Thymus (tissue), 14 donors: ENCODE data around the gene IL11. TPM values are rescaled to one million over a fixed set of nuclear protein-coding genes. Genes with fewer than 3 reads are reported as not detected.
A peak's percentile ranks its signal among the peaks of the same experiment; 100 is the strongest.
"Not testable (repeated sequence)": the region's sequence is repeated elsewhere in the genome, so short reads cannot be mapped to it uniquely, and the experiment has no call there.

Experiments used
- DNase-seq, 9 donors: peaks; one replicate each; pipeline ENCODE4 v3.0.0-alpha.2; 2013; ENCODE audit warnings: low spot score in 9 of 9, low read depth in 6 of 9, missing footprints in 1 of 9
- H3K27ac ChIP-seq, 2 donors: one replicate each; pipeline ENCODE4 v1.5.1; 2013; ENCODE audit warnings: control low read depth in 1 of 2, low read depth in 1 of 2, low read length in 1 of 2, mild to moderate bottlenecking in 1 of 2, moderate library complexity in 1 of 2
- H3K27me3 ChIP-seq, 2 donors: one replicate each; pipeline ENCODE4 v1.5.1; 2013; ENCODE audit warnings: low read length in 1 of 2; ENCODE audit not compliant: control insufficient read depth in 2 of 2, insufficient read depth in 1 of 2
- H3K36me3 ChIP-seq, 2 donors: one replicate each; pipeline ENCODE4 v1.5.1; 2013; ENCODE audit warnings: low read length in 1 of 2, mild to moderate bottlenecking in 1 of 2, moderate library complexity in 1 of 2; ENCODE audit not compliant: control insufficient read depth in 2 of 2, insufficient read depth in 2 of 2
- H3K4me1 ChIP-seq, 2 donors: one replicate each; pipeline ENCODE4 v1.5.1; 2013; ENCODE audit warnings: low read length in 2 of 2; ENCODE audit not compliant: control insufficient read depth in 2 of 2, insufficient read depth in 2 of 2
- H3K4me3 ChIP-seq, 2 donors: one replicate each; pipeline ENCODE4 v1.5.1; 2013; ENCODE audit warnings: low read length in 2 of 2, control low read depth in 1 of 2, mild to moderate bottlenecking in 1 of 2
- H3K9me3 ChIP-seq, 2 donors: one replicate each; pipeline ENCODE4 v1.5.1; 2013; ENCODE audit warnings: low read length in 1 of 2, mild to moderate bottlenecking in 1 of 2; ENCODE audit not compliant: control insufficient read depth in 2 of 2, insufficient read depth in 1 of 2
- WGBS: extraction: QIAGEN DNeasy Blood & Tissue Kit; methylation state at CpG from one replicate; pipeline ENCODE4 v1.1.7; 2013; 5-methylcytosine and 5-hydroxymethylcytosine counted together
- long read RNA-seq, 10 donors: transcript quantifications; one replicate each; lab custom pipeline, GENCODE V29; 2026
- polyA plus RNA-seq: library from polyadenylated mRNA; stranded (reverse); fragments of 200-250 nt; gene quantifications from one replicate; pipeline ENCODE4 v1.2.3, GENCODE V29; 2013
- total RNA-seq: library from RNA; stranded (reverse); fragments of 120-200 nt; gene quantifications from one replicate; pipeline ENCODE4 v1.2.4, GENCODE V29; 2013
- donor health status: healthy.

Gene IL11
- 0.38 TPM for total RNA-seq
- 1.5 TPM for polyA plus RNA-seq
- long read RNA-seq, donor 1, result 0 reads
- long read RNA-seq, donor 2, result 0 reads
- long read RNA-seq, donor 3, result 0 reads
- long read RNA-seq, donor 4, result 0 reads
- long read RNA-seq, donor 5, result 0 reads
- long read RNA-seq, donor 6, result 0 reads
- long read RNA-seq, donor 7, result 0 reads
- long read RNA-seq, donor 8, result 0 reads
- long read RNA-seq, donor 9, result 0 reads
- long read RNA-seq, donor 10, result 0 reads

GRCh38 chr19:55370305-55370988 lies at the start of gene IL11:
IL11 (minus strand) TSS chr19:55370463; CDS start chr19:55370310, 153 bp downstream.
- Histone ChIP-seq H3K36me3 (no peaks in the 10 kb centered on the region), H3K27me3 (peaks cover 47 to 97% of the 10 kb centered on the region in 2 donors), H3K27ac (no peak within 1 kb of the TSS), H3K4me1 (peaks cover 3 to 12% of the 10 kb centered on the region in 2 donors), H3K4me3 (peak within 1 kb of the TSS in 1 of 2 donors; percentile 34), H3K9me3 (no peaks in the 10 kb centered on the region)
- DNase-seq, result no peak
- WGBS, result 14% methylated on average over 32 of the region's 32 CpGs

GRCh38 chr19:55419624-55420236 lies 49.5 kb upstream of the IL11 start:
- peaks cover 40 to 44% of the 10 kb centered on the region in 2 donors for H3K4me1 ChIP-seq
- H3K27ac ChIP-seq, result no peak overlapping the region
- H3K36me3 ChIP-seq, result no peaks in the 10 kb centered on the region
- no peak for DNase-seq
- H3K9me3 ChIP-seq, result peaks cover 0 to 10% of the 10 kb centered on the region in 2 donors
- no peaks in the 10 kb centered on the region for H3K27me3 ChIP-seq
- 96% methylated on average over 5 of the region's 5 CpGs for WGBS
- no peak overlapping the region for H3K4me3 ChIP-seq

DNA sequence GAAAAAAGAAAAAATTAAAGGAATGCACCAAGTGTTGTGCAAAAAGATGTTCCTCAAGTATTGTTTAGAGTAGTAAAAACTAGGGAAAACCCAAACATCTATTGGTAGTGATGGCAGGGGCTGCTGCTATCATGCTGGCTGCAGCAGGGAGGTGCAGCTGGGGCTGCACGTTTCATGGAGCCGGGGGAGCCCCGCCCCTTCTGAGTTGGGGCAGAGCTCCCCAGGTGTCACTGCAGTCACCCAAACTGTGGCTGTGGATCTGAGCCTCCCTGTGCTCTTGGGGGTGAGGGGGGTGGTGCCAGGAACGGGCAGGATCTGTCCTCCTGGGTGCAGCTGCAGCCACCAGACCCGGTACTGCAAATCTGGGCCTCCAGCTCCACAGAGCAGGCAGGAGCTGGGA lies 48.8 kb upstream of the IL11 start:
- H3K27ac ChIP-seq, result no peak overlapping the region
- WGBS, result 11% methylated on average over 5 of the region's 5 CpGs
- no peak overlapping the region for H3K4me3 ChIP-seq
- H3K9me3 ChIP-seq, result peaks cover 0 to 10% of the 10 kb centered on the region in 2 donors
- DNase-seq, result peak in 3 of 9 donors; percentile 26 to 68 (median 65)
- H3K36me3 ChIP-seq, result no peaks in the 10 kb centered on the region
- peaks cover 40 to 44% of the 10 kb centered on the region in 2 donors for H3K4me1 ChIP-seq
- no peaks in the 10 kb centered on the region for H3K27me3 ChIP-seq

DNA sequence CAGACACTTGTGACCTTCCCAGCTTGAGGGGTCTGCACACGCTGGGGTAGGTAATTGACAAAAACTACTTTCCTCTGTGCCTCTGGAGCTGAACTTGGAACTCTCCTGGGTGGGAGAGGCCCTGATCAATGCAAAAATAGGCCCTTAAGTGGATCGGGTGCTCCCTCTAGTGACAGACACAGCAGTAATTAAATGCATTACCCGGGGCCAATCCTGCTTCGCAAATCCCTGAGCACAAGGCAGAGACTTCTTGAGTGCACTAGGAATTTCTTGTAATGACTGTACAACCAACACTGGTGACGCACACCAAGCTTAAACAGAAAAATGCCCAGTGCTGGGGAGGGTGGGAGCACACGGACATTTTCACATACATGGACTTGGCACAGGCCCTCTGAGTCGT lies 47.9 kb upstream of the IL11 start:
- Histone ChIP-seq H3K4me3 (no peak overlapping the region), H3K27me3 (no peaks in the 10 kb centered on the region), H3K27ac (no peak overlapping the region), H3K36me3 (no peaks in the 10 kb centered on the region), H3K9me3 (peaks cover 0 to 10% of the 10 kb centered on the region in 2 donors), H3K4me1 (peaks cover 40 to 44% of the 10 kb centered on the region in 2 donors)
- WGBS, result 45% methylated on average over 7 of the region's 7 CpGs
- DNase-seq, result peak in 7 of 9 donors; percentile 34 to 81 (median 62)

DNA sequence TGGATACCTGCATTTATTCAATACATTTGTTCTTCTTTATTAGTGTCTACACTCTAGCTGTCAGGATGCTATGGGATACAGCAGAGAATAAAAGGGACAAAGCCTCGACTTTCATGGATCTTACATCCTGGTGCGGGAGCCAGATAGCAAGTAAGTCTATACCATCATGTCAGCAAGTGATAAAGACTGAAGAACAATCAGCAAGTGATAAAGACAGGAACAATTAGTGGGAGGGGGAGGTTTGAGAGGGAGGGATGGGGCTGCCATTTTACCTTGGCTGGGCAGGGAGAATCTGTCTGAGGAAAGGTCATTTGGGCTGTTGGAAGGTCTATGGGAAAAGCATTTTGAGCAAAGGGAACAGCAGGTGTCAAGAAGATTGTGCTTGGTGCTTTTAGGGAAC lies 39.9 kb upstream of the IL11 start:
- Histone ChIP-seq H3K36me3 (peaks cover 5 to 16% of the 10 kb centered on the region in 2 donors), H3K27me3 (no peaks in the 10 kb centered on the region), H3K27ac (no peak overlapping the region), H3K4me1 (peaks cover 17 to 26% of the 10 kb centered on the region in 2 donors), H3K4me3 (no peak overlapping the region), H3K9me3 (peaks cover 1 to 18% of the 10 kb centered on the region in 2 donors)
- over 99% methylated on average over 2 of the region's 2 CpGs for WGBS
- DNase-seq, result no peak

DNA sequence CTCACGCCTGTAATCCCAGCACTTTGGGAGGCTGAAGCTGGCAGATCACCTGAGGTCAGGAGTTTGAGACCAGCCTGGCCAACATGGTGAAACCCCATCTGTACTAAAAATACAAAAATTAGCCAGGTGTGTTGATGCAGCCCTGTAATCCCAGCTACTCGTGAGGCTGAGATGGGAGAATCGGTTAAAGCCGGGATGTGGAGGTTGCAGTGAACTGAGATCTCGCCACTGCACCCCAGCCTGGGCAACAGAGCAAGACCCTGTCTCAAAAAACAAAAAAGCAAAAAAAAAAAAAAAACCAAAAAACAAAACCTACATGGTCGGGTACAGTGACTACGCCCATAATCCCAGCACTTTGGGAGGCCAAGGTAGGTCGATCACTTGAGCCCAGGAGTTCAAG lies 38.9 kb upstream of the IL11 start:
- H3K27me3 ChIP-seq, H3K27ac ChIP-seq, DNase-seq, H3K4me3 ChIP-seq: not testable (repeated sequence)
- H3K9me3 ChIP-seq, result peaks cover 1 to 18% of the 10 kb centered on the region in 2 donors
- 91% methylated on average over 8 of the region's 8 CpGs for WGBS
- H3K4me1 ChIP-seq, result peaks cover 17 to 26% of the 10 kb centered on the region in 2 donors
- peaks cover 11 to 22% of the 10 kb centered on the region in 2 donors for H3K36me3 ChIP-seq

GRCh38 chr19:55408533-55408872 lies 38.2 kb upstream of the IL11 start:
- Histone ChIP-seq H3K27me3 (no peaks in the 10 kb centered on the region), H3K36me3 (peaks cover 16 to 26% of the 10 kb centered on the region in 2 donors), H3K4me3 (peak overlapping the region; percentile 36 to 43), H3K9me3 (peaks cover 1 to 18% of the 10 kb centered on the region in 2 donors), H3K4me1 (peaks cover 17 to 26% of the 10 kb centered on the region in 2 donors), H3K27ac (peak overlapping the region; percentile 95 to 99)
- 72% methylated on average over 9 of the region's 9 CpGs for WGBS
- no peak for DNase-seq

DNA sequence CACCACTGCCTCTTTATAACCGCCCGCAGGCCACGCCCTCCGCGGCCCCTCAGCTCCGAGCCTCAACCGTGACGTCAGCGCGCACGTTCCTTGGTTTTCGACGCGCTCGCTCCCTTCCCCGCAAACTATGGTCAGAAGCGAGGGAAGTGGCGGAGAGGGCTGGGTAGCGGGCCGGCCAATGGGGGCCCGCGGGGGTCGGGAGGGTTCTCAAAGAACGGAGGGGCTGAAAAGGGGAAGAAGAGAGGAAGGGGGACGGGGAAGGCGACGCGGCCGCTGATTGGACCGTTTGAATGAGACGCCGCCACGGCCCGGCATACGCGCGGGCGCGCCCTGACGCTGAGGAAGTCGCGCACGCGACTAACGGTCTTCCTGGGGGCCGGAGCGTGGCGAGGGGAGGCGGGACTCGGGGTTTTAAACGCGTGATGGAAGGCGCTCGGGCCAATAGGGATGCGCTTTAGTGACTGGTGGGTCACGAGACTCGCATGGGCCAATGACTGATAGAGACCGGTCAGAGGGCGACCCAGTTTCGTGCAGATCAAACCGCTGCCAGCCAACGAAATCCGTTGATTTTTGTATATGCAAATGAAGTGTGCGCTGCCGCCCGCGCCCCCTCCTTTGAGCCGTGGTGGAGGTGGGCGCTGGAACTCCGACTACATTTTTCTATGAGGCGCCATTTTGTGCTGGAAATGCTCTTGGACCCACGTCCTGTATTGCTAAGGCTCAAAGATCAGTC lies 37.7 kb upstream of the IL11 start:
- Histone ChIP-seq H3K27me3 (no peaks in the 10 kb centered on the region), H3K9me3 (peaks cover 1 to 18% of the 10 kb centered on the region in 2 donors), H3K4me1 (peaks cover 17 to 26% of the 10 kb centered on the region in 2 donors), H3K27ac (peak overlapping the region; percentile 99 to 100), H3K4me3 (peak overlapping the region; percentile 54 to 85), H3K36me3 (peaks cover 21 to 32% of the 10 kb centered on the region in 2 donors)
- DNase-seq, result peak; percentile 95 to 99 (median 98)
- under 1% methylated on average over 72 of the region's 72 CpGs for WGBS

DNA sequence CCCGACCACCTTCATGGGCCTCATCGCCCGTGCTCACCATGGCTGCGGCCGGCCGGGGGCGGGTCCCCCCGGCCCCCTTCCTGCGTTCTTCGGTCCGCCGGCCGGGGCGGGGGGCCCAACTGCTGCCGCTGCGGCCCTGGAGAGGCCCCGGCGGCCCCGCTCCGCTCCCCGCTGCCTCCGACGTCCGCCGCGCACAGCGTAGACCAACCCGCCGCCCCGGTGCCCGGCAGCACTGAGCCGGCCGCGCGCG lies 37.2 kb upstream of the IL11 start, which contains the start of gene UBE2S:
Gene UBE2S, minus strand, starts transcription at position 239 of the 250 bp plus-strand sequence. Its CDS starts 199 bp downstream, at position 40.
- Histone ChIP-seq H3K4me1 (peaks cover 17 to 26% of the 10 kb centered on the region in 2 donors), H3K27ac (peak within 1 kb of the TSS; percentile 99 to 100), H3K9me3 (peaks cover 1 to 18% of the 10 kb centered on the region in 2 donors), H3K4me3 (peak within 1 kb of the TSS; percentile 69 to 85), H3K36me3 (peaks cover 26 to 37% of the 10 kb centered on the region in 2 donors)
- DNase-seq, result peak in 1 of 9 donors; percentile 49
- under 1% methylated on average over 36 of the region's 36 CpGs for WGBS
- H3K27me3 ChIP-seq, result not testable (repeated sequence)
